Hematopoietic multipotent progenitor cell treated with erythropoietin and hydrocortisone succinate and interleukin-3 and kit ligand, for 8 days (in vitro differentiated cells): ENCODE data around the gene FADS3.

Source experiments
- DNase-seq: peaks from one replicate; pipeline ENCODE4 v3.0.0-alpha.2; 2015

FADS3 gene

DNA sequence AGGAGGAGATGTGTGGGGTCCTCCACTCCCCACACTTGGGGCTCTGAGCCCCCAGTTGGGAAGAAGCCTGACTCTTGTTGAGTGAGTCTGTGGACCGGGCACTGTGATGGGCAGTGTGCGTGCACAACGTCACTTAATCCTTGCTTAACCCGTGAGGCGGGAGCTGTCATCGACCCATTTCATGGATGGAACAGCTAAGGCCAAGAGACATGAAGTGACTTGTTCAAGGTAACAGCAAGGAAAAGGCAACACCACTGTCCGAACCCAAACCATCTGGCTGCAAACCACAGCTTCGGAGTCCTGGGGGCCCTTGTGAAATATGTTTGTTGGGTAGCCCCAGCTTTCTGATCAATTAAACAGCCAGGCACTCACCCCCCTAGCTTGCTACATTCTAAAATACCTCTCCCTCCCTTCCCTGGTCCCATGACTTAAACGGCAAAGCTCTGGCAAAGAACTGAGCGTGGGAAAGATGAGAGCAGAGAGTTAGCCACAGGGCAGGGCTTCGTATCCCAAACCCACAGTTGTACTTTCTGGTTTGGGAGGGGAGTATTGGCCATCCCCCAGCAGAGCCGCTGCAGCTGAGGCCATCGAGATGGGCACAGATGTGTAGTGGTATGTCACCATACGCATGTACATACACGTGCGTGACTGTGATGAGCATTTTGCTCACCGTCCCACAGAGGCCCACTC is 37.0 kb downstream of the FADS3 start:
- no peak for DNase-seq

DNA sequence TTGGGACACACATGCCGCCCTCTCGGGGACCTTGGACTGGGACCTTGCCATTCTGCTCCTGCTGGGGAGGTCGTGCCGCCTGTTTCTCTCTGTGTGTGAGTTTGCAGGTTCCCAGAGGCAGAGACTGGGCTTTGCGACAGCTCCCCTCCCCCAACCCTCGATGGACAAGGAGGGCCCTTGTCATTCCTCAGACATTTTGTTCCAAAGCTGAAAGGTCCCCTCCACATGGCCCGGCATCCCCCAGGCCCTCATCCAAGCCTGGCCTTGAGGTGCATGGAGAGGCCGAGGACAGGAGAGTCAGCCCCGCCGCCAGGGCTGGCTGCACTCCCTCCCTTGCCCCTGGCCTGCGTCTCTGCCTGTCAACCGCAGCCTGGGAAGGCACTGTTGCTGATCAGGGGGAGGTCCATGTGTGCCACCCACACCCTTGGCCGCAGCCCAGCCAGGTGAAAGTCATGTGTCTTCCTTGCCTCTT is 37.6 kb downstream of the FADS3 start:
- no peak for DNase-seq

DNA sequence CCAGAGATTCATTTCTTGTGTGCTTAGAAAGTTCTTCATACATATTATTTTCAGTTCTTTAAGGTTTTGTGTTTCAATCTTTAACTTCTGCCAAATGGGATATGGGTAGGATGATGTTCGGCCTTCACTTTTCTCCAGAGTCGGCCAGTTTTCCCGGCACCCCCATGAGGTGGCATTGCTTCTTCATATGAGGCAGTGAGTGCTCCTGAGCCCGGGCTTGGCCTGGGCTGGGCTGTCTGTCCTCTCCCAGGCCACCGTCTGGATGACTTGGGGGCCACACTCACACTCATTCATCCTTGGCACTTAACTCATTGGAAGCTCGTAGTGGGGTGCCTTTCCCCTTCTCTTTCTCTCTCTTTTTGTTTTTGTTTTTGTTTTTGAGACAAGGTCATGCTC is 39.4 kb downstream of the FADS3 start:
- no peak for DNase-seq

DNA sequence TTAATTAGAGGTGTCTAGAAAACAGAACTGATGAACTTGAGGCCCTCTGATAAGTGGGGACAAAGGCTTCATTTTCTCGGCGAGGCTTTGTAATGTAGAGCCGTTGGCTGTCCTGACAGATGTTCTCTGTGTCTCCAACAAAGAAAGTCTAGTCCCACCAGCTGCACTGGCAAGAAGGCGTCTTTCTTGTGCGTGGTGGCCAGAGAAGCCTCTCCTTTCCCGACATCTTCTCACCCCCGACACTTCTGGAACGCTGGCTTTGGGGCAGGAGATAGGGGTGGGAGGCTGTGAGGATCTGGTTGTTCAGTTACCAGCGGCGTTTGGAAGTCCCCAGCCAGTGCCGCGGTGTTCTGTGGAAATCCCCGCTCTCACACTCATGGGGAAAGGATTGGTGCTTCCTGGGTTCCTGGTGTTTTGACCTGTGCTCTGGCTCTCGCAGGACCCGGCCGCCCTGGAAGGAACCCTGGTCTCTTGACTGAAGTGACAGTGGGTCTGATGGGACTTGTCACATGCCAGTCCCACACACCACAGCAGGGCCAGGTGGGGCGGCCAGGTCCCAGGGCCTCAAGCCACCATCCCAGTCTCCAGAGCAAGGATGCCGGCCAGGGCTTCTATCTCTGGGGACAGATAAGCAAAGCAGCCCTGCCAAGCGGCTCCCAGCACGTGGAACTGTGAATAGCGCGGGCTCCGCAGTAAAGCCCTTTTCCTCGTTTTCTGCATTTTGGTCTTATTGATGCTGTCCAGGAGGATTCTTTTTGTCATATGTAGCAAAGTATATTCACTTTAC is 40.0 kb downstream of the FADS3 start:
- no peak for DNase-seq

DNA sequence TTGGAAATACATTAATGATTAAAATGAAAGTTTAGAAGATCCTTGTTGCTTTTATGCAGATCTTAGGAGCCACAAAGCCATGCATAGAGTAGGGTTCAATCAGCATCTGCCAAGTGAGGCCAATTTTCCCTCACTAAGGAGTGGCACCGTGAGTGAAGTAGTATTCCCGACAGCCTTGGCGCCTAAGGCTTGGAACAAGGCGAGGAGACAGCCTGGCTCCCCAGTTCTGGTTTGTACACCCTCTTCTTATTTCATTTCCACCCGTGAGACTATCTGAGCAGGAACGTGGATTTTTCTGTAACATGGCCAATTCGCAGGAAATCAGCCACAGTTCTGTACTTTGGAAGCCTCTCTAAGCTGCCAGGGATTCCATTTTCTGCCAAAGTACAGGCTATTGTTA is 40.7 kb downstream of the FADS3 start:
- no peak for DNase-seq

DNA sequence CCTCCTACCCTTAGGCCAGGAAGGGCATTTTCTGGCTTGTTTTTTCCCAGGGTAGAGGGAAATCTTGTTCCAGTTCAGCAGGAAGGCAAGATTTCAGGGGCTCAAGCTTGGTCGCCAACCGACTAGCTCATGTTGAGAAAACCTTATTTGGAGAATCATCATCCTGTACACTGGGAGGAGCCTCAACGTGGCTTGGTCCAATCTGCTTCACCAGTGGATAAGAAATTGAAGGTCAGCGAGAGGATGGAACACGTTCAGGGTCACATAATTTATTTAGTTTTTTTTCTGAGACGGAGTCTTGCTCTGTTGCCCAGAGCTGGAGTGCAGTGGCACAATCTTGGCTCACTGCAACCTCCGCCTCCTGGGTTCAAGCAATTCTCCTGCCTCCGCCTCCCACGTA is 42.7 kb downstream of the FADS3 start:
- DNase-seq, result no peak

DNA sequence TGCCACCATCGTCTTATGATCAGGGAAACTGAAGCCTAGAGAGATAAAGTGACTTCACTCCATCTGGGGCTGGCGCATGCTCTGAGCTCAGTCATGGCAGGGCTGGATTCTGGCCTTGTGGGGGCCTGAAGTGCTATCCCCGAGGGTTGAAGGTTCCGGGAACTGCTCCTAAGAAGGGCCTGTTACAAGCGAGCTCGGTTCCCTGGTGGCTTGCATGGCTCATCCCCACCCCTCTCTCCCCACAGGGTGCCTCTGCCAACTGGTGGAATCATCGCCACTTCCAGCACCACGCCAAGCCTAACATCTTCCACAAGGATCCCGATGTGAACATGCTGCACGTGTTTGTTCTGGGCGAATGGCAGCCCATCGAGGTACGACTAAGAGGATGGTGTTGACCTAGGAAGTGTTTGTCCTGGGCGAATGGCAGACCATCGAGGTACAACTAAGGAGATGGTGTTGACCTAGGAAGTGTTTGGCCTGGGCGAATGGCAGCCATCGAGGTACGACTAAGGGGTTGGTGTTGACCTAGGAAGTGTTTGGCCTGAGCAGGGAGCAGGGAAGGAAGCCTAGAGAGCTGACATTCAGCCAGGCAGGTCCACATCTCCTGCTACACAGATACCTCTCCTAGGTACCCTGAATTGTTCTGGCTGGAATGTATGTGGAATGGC is 43.3 kb downstream of the FADS3 start:
- DNase-seq, result no peak

DNA sequence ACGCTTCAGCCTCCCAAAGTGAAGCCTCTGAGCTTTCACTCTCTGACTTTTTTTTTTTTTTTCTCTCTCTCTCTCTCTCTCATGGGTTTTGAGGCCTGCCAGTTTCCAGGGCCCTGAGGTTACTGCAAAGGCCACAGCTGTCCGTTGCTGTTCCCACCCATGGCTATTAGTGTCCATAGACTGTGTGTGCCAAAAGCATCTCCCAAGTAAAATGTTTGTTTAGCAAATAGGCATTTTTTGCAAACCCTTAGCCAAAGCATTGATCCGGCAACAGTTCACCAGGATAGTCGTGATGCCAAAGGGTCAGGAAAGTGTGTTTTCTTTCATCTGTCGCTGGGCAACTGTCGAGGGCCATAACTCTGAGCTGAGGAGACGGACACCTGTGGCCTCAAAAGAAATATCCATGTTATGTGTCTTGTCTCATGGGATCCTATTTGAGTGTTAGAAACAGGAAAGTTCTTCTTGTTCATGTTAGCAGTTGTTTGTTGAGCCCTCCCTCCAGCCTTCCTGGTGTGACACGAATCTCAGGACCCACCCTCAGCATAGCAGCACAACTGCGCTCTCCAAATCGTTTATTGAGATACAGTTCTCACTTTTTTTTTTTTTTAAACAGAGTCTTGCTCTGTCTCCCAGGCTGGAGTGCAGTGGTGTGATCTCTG is 44.9 kb downstream of the FADS3 start:
- no peak for DNase-seq

DNA sequence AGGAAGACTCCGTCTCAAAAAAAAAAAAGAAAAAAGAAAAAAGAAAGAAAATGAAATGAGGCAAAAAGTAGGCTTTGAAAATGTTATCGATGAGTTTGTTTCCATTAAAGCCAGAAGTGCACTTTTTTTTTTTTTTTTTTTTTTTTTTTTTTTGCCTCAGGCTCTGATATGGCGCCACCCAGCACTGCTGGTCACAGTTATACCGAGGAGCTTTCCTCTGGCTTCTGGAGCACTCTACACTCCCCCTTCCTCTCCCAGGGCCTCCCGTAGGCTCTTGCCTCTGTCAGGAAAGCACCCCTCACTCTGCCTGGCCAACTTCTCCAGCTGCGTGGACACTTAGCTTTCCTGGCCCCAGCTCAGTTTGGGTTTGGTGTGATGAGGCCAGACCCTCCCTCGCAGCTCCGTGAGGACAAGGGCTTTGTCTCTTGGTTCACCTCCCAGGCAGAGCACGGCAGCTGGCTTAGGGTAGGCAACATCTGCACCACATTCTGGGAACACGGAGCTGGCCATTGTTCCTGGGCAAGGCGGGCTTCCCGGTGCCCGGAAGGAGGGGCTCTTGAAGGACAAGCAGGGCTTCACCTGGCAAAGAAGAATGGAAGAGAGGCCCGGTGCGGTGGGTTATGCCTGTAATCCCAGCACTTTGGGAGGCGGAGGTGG is 46.3 kb downstream of the FADS3 start:
- peak; percentile 3 for DNase-seq

DNA sequence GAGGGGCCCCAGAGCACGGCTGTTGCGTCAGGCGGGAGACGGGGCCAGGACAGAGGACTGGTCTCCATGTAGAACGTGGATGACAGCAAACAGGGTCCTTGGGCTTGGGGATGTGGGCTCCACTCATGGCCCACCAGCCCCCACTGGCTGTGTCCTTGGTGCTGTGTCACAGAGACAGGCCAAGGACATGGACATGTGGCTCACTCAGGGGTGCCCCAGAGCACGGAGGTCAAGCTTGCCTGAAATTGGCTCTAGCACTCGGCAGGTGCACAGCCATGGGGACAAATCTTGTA is 48.9 kb downstream of the FADS3 start:
- peak; percentile 1 for DNase-seq

DNA sequence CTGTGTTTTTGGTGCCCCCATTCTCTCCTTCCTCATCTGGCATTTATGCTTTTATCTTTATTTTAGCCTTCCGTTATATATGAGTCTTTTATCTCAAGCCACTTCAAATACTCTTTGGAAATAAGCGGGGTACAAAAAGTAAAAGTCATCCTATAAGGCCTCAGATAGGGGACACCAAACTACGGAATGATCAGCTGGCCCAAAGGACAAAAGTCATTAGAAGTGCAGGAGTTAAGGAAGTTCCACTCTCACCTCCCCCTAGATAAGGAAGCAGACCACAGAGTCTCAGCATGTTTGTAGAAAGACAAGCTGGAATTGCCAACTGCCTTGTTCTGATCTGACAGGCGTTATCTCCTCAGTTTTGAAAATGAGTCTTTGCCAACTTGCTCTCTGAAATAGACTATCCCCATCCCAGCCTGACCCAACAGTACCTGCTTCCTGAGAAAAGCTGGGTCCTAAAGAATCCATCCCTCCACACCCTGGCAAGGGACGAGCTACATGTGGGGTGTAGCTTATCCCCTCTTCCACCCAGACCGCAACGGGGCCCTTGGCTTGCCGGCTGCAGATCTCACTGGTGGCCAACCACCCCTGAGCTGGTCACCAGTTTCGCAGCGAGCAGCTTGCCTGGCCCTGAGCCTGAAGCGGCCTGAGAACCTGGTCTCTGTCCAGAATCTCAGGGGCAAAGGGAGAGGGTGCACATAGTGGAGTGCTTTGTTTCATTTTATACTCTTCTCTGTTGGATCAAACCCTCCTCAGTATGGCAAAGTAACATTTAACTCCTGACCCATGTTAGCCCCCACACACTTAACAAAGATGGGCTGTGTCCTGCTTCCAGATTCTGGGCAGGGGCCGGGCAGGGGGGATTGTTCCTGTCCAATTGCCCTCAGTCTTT is 49.5 kb downstream of the FADS3 start:
- DNase-seq, result peak; percentile 93

DNA sequence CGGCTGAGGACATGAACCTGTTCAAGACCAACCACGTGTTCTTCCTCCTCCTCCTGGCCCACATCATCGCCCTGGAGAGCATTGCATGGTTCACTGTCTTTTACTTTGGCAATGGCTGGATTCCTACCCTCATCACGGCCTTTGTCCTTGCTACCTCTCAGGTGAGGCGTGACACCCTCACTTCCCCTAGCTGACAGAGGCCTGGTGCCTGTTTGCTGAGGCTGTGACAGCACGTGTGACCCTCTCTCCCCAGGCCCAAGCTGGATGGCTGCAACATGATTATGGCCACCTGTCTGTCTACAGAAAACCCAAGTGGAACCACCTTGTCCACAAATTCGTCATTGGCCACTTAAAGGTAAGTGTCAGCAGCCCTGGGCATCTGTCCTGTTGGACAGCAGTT is 51.0 kb downstream of the FADS3 start:
- DNase-seq, result no peak

DNA sequence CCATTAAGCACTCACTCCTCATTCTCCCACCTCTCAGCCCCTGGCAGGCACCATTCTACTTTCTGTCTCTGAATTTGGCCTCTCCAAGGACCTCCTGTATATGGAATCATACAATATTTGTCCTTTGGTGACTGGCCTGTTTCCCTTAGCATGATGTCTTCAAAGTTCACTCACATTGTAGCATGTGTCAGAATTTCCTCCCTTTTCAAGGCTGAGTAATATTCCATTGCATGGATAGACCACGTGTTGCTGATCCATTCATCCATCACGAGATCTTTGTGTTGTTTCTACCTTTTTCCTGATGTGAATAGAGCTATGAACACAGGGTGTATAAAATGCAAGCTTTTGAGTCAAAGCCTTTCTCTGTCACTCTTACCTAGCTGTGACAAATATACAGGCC is 51.6 kb downstream of the FADS3 start:
- no peak for DNase-seq

DNA sequence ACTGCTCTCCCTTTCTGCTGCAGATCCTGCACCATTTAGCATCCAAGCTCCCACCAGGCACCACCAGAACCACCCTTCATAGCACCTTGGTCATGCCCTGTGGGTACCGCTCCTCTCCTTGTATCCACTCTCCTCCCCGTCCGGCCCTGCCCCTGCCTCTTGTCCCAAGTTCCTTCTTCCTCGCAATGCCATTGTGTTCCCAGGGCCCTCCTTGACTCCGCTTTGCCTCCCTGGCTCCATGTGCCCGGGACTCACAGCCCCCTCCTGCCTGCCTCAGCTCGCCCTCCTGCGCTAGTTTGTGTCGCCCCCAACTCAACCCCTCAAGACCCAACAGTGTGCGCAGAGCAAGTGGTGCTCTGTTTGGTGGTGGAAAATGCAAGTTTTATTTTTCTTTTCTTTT is 52.4 kb downstream of the FADS3 start:
- no peak for DNase-seq

DNA sequence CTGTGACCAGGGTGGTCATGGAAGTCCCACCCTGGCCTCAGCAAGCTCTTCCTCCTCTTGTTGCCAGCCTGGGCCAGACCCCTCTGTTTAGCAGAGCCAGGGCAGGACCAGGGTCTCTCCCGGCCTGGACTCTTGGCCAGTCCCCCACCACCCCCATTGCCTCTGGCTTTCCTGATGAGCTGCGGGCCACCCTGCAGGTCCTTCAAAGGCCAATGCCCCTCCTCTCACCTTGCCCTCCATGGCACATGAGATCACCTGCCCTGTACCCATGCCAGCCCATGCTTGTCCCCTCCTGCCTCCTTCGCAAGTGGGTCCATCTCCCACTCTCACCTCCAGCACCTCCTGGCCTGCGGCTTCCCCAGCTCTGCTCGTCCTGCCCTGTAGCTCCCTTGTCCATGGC is 52.8 kb downstream of the FADS3 start:
- no peak for DNase-seq

DNA sequence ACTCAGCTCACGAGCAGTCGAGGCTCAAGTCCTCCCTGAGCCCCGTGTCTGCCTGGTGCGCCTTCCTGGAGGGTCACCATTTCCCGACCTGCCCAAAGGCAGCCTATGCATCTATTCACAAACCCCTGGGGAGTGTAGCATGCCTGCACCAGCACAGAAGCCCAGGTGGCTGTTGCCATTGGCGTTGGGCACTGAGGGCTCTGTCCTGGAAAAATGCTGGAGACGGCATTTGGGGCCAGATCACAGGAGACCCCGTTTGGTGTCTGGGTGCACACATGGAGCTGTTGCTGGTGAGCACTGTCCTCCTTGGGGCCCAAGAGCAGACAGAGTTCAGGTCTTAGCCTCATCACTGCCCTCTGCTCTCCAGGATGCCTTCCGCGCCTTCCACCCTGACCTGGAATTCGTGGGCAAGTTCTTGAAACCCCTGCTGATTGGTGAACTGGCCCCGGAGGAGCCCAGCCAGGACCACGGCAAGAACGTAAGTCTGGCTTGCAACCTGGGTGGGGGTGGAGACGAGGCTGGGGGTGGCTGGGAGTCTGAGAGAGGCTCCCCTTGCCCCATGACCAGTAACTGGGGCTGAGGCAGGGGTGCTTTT is 53.8 kb downstream of the FADS3 start:
- peak; percentile 6 for DNase-seq

DNA sequence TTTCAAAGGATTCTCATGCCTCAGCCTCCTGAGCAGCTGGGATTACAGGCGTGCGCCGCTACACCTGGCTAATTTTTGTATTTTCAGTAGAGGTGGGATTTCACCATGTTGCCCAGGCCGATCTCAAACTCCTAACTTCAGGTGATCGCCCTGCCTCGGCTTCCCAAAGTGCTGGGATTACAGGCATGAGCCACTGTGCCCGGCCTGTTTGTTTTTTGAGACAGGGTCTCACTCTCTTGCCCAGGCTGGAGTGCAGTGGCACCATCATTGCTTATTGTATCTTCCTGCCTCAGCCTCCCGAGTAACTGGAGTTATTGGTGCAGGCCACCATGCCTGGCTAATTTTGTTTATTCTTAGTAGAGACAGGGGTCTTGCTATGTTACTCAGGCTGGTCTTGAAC is 55.2 kb downstream of the FADS3 start:
- peak; percentile 6 for DNase-seq

DNA sequence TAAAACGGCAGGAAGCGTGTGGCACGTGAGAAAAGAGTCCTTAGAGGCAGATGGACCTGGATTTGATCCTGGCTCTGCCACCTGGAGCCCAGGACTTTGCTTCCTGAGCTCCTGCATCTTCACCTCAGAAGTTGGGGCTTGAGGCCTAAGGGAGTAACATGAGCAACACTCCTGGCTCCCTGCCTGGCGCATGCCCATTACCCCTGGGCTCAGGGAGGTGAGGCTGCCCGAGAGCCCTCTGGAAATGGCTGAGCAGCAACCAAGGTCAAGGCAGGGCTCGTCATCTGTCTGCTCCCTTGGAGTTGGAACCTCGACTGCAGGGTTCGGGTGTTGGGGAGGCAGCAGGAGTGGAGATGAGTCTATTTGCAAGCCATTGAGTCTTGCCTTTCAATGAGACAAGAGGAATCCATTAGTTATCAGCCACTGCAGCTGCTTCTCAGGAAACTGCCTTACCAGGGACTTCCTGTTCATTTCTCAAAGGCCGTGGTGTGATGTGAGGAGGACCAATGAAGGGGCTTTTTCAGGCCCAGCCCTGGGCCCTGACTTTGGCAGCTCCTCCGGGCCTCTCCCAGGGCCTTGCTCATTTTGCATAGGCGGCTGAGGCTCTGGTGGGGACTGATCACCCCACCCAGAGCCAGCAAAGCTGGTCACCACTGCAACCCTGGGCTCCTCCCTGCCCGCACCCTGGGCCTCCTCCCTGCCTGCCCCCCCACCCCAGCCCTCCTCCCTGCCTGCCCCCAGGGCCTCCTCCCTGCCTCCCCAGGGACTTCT is 56.9 kb downstream of the FADS3 start:
- peak; percentile 99 for DNase-seq

DNA sequence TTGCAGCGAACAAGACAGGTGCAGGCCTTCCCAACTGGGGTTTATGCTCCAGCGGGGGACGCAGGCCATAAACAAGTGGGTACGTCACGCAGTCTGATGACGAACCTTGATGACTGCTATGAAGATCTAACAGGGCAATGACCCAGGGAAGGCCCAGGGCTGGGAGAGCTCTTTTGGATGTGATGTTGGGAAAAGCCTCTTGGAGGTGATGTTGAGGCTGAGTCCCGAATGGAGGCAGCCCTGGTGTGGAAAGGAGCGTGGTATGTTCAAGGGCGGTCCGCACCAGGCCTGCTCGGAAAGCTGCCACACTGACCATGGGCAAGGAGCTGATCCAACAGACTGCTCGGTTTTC is 57.4 kb downstream of the FADS3 start:
- peak; percentile 61 for DNase-seq

DNA sequence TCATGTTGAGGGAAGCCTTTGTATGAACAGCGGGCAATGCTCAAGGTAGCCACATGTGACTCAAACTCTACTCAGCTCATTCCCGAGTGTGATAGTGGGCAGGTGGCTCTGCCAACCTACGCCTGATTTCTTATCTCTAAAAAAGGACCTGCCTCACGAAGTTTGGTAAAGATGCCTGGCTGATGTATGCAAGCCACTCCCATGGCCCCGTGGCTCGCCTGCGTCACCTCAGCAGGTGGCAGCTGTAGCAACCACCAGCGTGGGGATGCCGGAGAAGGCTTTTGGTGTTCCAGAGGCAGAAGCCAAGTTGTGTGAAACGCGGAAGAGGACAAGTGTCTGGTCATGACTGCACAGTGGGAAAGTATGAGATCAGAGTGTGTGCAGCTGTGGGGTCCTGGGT is 57.9 kb downstream of the FADS3 start:
- peak; percentile 74 for DNase-seq

DNA sequence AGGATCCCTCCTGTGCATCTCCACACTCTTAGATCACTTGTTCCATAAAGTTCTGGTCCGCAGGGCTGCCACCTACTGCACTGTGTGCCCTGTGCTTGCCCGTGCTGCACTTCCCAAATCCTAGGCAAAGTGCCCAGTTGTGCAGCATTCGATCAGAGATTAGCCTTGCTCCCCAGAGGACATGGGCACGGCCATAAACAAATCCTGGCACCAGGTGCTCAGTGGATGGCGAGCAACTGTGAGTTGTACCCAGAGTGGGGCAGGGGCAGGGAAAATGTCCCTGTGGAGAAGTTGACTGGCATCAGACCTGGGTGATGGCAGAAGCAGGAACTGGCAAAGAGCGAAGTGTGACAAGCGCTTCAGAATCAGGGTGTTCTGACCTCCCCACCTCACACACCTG is 58.6 kb downstream of the FADS3 start:
- peak; percentile 77 for DNase-seq
